Left lung (tissue), 10 donors: ENCODE data around the gene UGT3A2. TPM values are rescaled to one million over a fixed set of nuclear protein-coding genes. Genes with fewer than 3 reads are reported as not detected.
A peak's percentile ranks its signal among the peaks of the same experiment; 100 is the strongest.
"Not testable (repeated sequence)": the region's sequence is repeated elsewhere in the genome, so short reads cannot be mapped to it uniquely, and the experiment has no call there.

Experiments
- ATAC-seq: fragments of 200-7000 bp; cut with Tn5 transposase; one replicate; pipeline ENCODE4 v1.9.1; 2020; ENCODE audit warnings: moderate library complexity
- DNase-seq, 4 donors: peaks; one replicate each; pipeline ENCODE4 v3.0.0-alpha.2; 2013 to 2020
- H3K27ac ChIP-seq, 2 donors: fragments of 200-600 bp; sonication (generic) in 1 of 2; one replicate each; pipeline versions ENCODE4 v1.5.0 to v1.8.0; 2020 to 2021
- H3K27me3 ChIP-seq, 2 donors: fragments of 200-600 bp; sonication (generic) in 1 of 2; one replicate each; pipeline versions ENCODE4 v1.5.0 to v1.8.0; 2020 to 2021
- H3K36me3 ChIP-seq, 2 donors: fragments of 200-600 bp; sonication (generic) in 1 of 2; one replicate each; pipeline versions ENCODE4 v1.5.0 to v1.8.0; 2020 to 2021
- H3K4me1 ChIP-seq, 2 donors: fragments of 200-600 bp; one replicate each; pipeline ENCODE4 v1.8.0; 2021
- H3K4me3 ChIP-seq, 2 donors: fragments of 200-600 bp; sonication (generic) in 1 of 2; one replicate each; pipeline versions ENCODE4 v1.5.0 to v1.8.0; 2020 to 2021; ENCODE audit warnings: mild to moderate bottlenecking in 1 of 2
- H3K9me3 ChIP-seq, 2 donors: fragments of 200-600 bp; sonication (generic) in 1 of 2; one replicate each; pipeline versions ENCODE4 v1.5.0 to v1.8.0; 2020 to 2021
- intact Hi-C, 2 donors: fragments of 100-400 bp; cut with DNase I; formaldehyde crosslinking; loops; one replicate each; pipeline versions ENCODE4 v1.11.2 to v1.14.2; 2022
- polyA plus RNA-seq, 6 donors: library from polyadenylated mRNA; unstranded; fragments of 120-200 nt; gene quantifications; one replicate each; pipeline ENCODE4 v1.2.1, GENCODE V29; 2013; ENCODE audit not compliant: insufficient read length in 6 of 6
- total RNA-seq, 2 donors: library from RNA; stranded (reverse); fragmentation: NEBNext Ultra II Directional; extraction: Animal tissue kit (Norgen Biotek cat#: 25700); gene quantifications; one replicate each; pipeline ENCODE4 v1.2.1, GENCODE V29; 2021
- TF ChIP-seq, protein P1 (sequence below), 2 donors: fragments of 200-600 bp; sonication (generic) in 1 of 2; IDR thresholded peaks; one replicate each; pipeline versions ENCODE4 v1.5.0 to v1.8.0; 2021; ENCODE audit warnings: antibody characterized with exemption in 2 of 2
- donor health status: DM: no; HTN: yes; CAD: no.
- donor health status: DM: no; HTN: no; CAD: no.

UGT3A2 gene
- total and polyA plus RNA-seq, 8 donors = 0.09 to 0.31 (median 0.24) TPM; not detected in 1

DNA sequence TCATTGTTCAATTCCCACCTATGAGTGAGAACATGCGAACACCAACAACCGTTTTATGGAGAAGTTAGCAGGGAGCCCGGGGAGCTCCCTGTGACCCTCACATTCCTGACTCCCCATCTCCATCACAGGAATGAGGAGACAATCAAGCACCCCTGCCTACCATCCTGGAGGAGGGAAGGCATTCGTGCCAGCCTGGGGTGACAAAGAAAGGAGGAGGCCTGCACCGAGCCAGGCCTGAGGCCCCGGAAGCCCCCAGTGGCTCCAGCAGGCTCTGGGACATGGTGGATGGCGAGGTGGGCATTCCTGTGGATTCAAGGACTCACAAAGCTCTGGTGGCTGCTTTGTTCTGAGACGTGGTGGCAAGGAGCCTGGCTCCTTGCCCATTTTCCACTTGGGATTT is 39.0 kb downstream of the UGT3A2 start:
- TF ChIP-seq, protein P1, sequence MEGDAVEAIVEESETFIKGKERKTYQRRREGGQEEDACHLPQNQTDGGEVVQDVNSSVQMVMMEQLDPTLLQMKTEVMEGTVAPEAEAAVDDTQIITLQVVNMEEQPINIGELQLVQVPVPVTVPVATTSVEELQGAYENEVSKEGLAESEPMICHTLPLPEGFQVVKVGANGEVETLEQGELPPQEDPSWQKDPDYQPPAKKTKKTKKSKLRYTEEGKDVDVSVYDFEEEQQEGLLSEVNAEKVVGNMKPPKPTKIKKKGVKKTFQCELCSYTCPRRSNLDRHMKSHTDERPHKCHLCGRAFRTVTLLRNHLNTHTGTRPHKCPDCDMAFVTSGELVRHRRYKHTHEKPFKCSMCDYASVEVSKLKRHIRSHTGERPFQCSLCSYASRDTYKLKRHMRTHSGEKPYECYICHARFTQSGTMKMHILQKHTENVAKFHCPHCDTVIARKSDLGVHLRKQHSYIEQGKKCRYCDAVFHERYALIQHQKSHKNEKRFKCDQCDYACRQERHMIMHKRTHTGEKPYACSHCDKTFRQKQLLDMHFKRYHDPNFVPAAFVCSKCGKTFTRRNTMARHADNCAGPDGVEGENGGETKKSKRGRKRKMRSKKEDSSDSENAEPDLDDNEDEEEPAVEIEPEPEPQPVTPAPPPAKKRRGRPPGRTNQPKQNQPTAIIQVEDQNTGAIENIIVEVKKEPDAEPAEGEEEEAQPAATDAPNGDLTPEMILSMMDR (IDR thresholded peaks at IDR 0.05) = no peak

GRCh38 chr5:36026706-36027465 is 39.8 kb downstream of the UGT3A2 start:
- H3K27ac ChIP-seq = no peak overlapping the region
- TF ChIP-seq, protein P1 (IDR thresholded peaks at IDR 0.05) = no peak
- H3K27me3 ChIP-seq = no peaks in the 10 kb centered on the region
- H3K4me3 ChIP-seq = no peak overlapping the region
- no peaks in the 10 kb centered on the region for H3K36me3 ChIP-seq
- DNase-seq (peak in 2 of 4 donors; percentile 39 to 64), ATAC-seq (peak; percentile 31)
- H3K4me1 ChIP-seq = no peaks in the 10 kb centered on the region
- H3K9me3 ChIP-seq = no peaks in the 10 kb centered on the region
- intact Hi-C loops = no loop called here

More for the DNA sequence above, 39.0 kb downstream of the UGT3A2 start:
- Histone ChIP-seq H3K4me3 (no peak overlapping the region), H3K27me3 (no peaks in the 10 kb centered on the region), H3K27ac (no peak overlapping the region), H3K9me3 (no peaks in the 10 kb centered on the region), H3K4me1 (no peaks in the 10 kb centered on the region), H3K36me3 (no peaks in the 10 kb centered on the region)
- ATAC-seq = no peak
- intact Hi-C loops = no loop called here
- no peak for DNase-seq

GRCh38 chr5:36022246-36022645 is 44.4 kb downstream of the UGT3A2 start:
- intact Hi-C loops, H3K4me1 ChIP-seq, H3K27ac ChIP-seq, H3K36me3 ChIP-seq, H3K4me3 ChIP-seq, DNase-seq, H3K9me3 ChIP-seq, H3K27me3 ChIP-seq, ATAC-seq: not testable (repeated sequence)

- H3K4me1 ChIP-seq, H3K27ac ChIP-seq, H3K27me3 ChIP-seq, H3K4me3 ChIP-seq, H3K36me3 ChIP-seq, DNase-seq, ATAC-seq, intact Hi-C loops: not testable (repeated sequence)
- peaks cover 0 to 22% of the 10 kb centered on the region in 2 donors for H3K9me3 ChIP-seq
Observed at GRCh38 chr5:36019584-36019983, 47.1 kb downstream of the UGT3A2 start.

DNA sequence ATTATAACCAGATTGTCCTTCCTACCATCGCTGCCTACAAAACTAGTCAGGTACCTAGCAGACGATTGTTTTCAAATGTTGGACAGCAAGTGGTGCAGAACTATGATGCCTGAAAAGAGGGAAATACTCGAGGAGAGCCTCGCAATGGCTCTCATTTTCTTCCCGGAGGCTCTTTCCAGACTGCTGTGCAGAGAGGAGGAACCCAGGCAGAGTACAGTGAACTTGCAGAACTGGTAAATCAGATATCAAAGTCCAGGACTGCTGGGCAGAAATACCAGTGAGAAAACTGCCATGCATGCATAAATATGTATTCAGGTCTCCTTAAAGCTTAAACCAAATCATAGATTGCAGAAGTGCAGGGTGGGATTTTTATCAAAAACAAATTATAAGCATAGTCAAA is 49.1 kb downstream of the UGT3A2 start:
- no peak for ATAC-seq
- intact Hi-C loops = no loop called here
- Histone ChIP-seq H3K4me1 (no peaks in the 10 kb centered on the region), H3K36me3 (no peaks in the 10 kb centered on the region), H3K9me3 (peaks cover 0 to 39% of the 10 kb centered on the region in 2 donors), H3K4me3 (no peak overlapping the region), H3K27me3 (no peaks in the 10 kb centered on the region), H3K27ac (no peak overlapping the region)
- TF ChIP-seq, protein P1 (IDR thresholded peaks at IDR 0.05) = no peak
- no peak for DNase-seq

- Histone ChIP-seq H3K4me3 (no peak overlapping the region), H3K27ac (no peak overlapping the region), H3K36me3 (no peaks in the 10 kb centered on the region), H3K9me3 (peaks cover 0 to 39% of the 10 kb centered on the region in 2 donors), H3K4me1 (no peaks in the 10 kb centered on the region), H3K27me3 (no peaks in the 10 kb centered on the region)
- ATAC-seq = no peak
- intact Hi-C loops = no loop called here
- TF ChIP-seq, protein P1 (IDR thresholded peaks at IDR 0.05) = no peak
- no peak for DNase-seq
Observed at GRCh38 chr5:36017004-36017403, 49.7 kb downstream of the UGT3A2 start.
